B cell (primary cell): Measurements from ENCODE around the gene BRMS1. TPM values are rescaled to one million over a fixed set of nuclear protein-coding genes. Genes with fewer than 3 reads are reported as not detected.

Experiments used
- ATAC-seq: fragments of 200-7000 bp; cut with Tn5 transposase; one replicate; pipeline ENCODE4 v1.10.0; 2021; ENCODE audit warnings: low read depth, mild to moderate bottlenecking, moderate number of reproducible peaks, moderate library complexity
- CTCF ChIA-PET: fragments of 350-600 bp; sonication (Branson Sonifier 250); formaldehyde crosslinking; loops from one replicate; lab custom pipeline; 2021; ENCODE audit warnings: antibody characterized with exemption, inconsistent platforms; lab: Charles Lee
- POLR2A ChIA-PET: fragments of 350-600 bp; sonication (Branson Sonifier 250); formaldehyde crosslinking; loops from one replicate; lab custom pipeline; 2021; ENCODE audit warnings: antibody characterized with exemption; lab: Charles Lee
- DNase-seq: peaks from one replicate; pipeline ENCODE4 v3.0.0; 2013
- H2AFZ ChIP-seq: 2 replicates; pipeline ENCODE4 v1.6.1; 2012; ENCODE audit warnings: mild to moderate bottlenecking, low read depth, low read length; ENCODE audit not compliant: insufficient read depth, poor library complexity, severe bottlenecking
- H3K27ac ChIP-seq, 2 donors: 1 replicate in 1 of 2; 2 replicates in 1 of 2; pipeline ENCODE4 v1.5.1; 2012 to 2013; ENCODE audit warnings: low read length in 2 of 2, mild to moderate bottlenecking in 2 of 2, moderate library complexity in 1 of 2
- H3K27me3 ChIP-seq, 4 experiments: fragments of 200-600 bp in 1 of 4; sonication (generic) in 1 of 4; replicated peaks in 1 of 4; 1 replicate in 2 of 4; 2 replicates in 2 of 4; pipeline versions ENCODE4 v1.6.1 to v1.7.0; 2013 to 2016; ENCODE audit warnings: low read length in 3 of 4, mild to moderate bottlenecking in 2 of 4, mixed read lengths in 1 of 4, moderate library complexity in 1 of 4; ENCODE audit not compliant: insufficient read depth in 4 of 4, control insufficient read depth in 3 of 4; ENCODE audit errors: control extremely low read depth in 1 of 4
- H3K36me3 ChIP-seq, 2 experiments: replicated peaks in 1 of 2; 1 replicate in 1 of 2; 2 replicates in 1 of 2; pipeline versions ENCODE4 v1.6.1 to v1.7.1; 2013; ENCODE audit warnings: low read length in 1 of 2; ENCODE audit not compliant: insufficient read depth in 2 of 2, control insufficient read depth in 1 of 2; ENCODE audit errors: control extremely low read depth in 1 of 2, extremely low read depth in 1 of 2
- H3K4me1 ChIP-seq, 2 donors: fragments of 200-600 bp in 1 of 2; sonication (generic) in 1 of 2; 1 replicate in 1 of 2; 2 replicates in 1 of 2; pipeline versions ENCODE4 v1.5.1 to v1.6.1; 2013 to 2017; ENCODE audit warnings: low read length in 2 of 2; ENCODE audit not compliant: control insufficient read depth in 2 of 2, insufficient read depth in 2 of 2
- H3K4me2 ChIP-seq: replicated peaks from 2 replicates; pipeline ENCODE3; 2012; ENCODE audit warnings: mild to moderate bottlenecking, low read depth, low read length; ENCODE audit not compliant: poor library complexity, severe bottlenecking
- H3K4me3 ChIP-seq, 5 experiments: fragments of 200-600 bp in 1 of 5; sonication (generic) in 1 of 5; 1 replicate in 3 of 5; 2 replicates in 2 of 5; pipeline versions ENCODE4 v1.5.1 to v1.7.0; 2011 to 2016; ENCODE audit warnings: low read length in 4 of 5, mild to moderate bottlenecking in 4 of 5, low read depth in 2 of 5, control low read depth in 1 of 5, moderate library complexity in 1 of 5; ENCODE audit not compliant: insufficient read depth in 1 of 5; ENCODE audit errors: control extremely low read depth in 1 of 5, extremely low read depth in 1 of 5
- H3K79me2 ChIP-seq: fragments of 200-600 bp; sonication (generic); one replicate; pipeline ENCODE4 v1.6.0; 2016; ENCODE audit warnings: low read length; ENCODE audit not compliant: control insufficient read depth, insufficient read depth
- H3K9ac ChIP-seq: fragments of 200-600 bp; sonication (generic); 2 replicates; pipeline ENCODE4 v1.6.1; 2017; ENCODE audit warnings: mild to moderate bottlenecking, low read length, moderate library complexity
- H3K9me3 ChIP-seq, 3 donors: one replicate each; pipeline versions ENCODE4 v1.6.1 to v1.7.1; 2013; ENCODE audit warnings: low read length in 2 of 3; ENCODE audit not compliant: control insufficient read depth in 2 of 3, insufficient read depth in 1 of 3; ENCODE audit errors: control extremely low read depth in 1 of 3
- H4K20me1 ChIP-seq: 2 replicates; pipeline ENCODE4 v1.6.0; 2012; ENCODE audit warnings: mild to moderate bottlenecking, low read length; ENCODE audit not compliant: insufficient read depth, control insufficient read depth, poor library complexity, severe bottlenecking
- H3K27ac Mint-ChIP-seq: one replicate; pipeline ENCODE4 v1.8.0; 2021; ENCODE audit warnings: mixed read lengths
- H3K27me3 Mint-ChIP-seq: one replicate; pipeline ENCODE4 v1.8.0; 2021; ENCODE audit warnings: mixed read lengths
- H3K4me1 Mint-ChIP-seq: one replicate; pipeline ENCODE4 v1.8.0; 2021; ENCODE audit warnings: mixed read lengths
- H3K4me3 Mint-ChIP-seq: one replicate; pipeline ENCODE4 v1.8.0; 2021; ENCODE audit warnings: mixed read lengths
- H3K9me3 Mint-ChIP-seq: one replicate; pipeline ENCODE4 v1.8.0; 2022; ENCODE audit warnings: mixed read lengths; ENCODE audit not compliant: insufficient read depth
- CTCF ChIP-seq: fragments of 200-600 bp; IDR thresholded peaks from one replicate; pipeline ENCODE4 v1.8.0; 2022; ENCODE audit warnings: antibody characterized with exemption, mild to moderate bottlenecking
- EZH2 ChIP-seq: IDR thresholded peaks from 2 replicates; pipeline ENCODE4 v1.6.1; 2012; ENCODE audit warnings: borderline replicate concordance, low read depth, mild to moderate bottlenecking, moderate library complexity, low read length; ENCODE audit not compliant: insufficient read depth, poor library complexity, severe bottlenecking
- WGBS: methylation state at CpG from one replicate; pipeline ENCODE4 v1.1.5; 2013; ENCODE audit warnings: missing lambda C conversion rate; ENCODE audit not compliant: insufficient coverage; 5-methylcytosine and 5-hydroxymethylcytosine counted together
- intact Hi-C: fragments of 100-400 bp; cut with micrococcal nuclease; formaldehyde crosslinking; loops from one replicate; pipeline ENCODE4 v1.10.0; 2022
- polyA plus RNA-seq: library from polyadenylated mRNA; depleted of rRNA; stranded (reverse); fragments of >200 nt; gene quantifications from 2 replicates; pipeline ENCODE4 v1.2.3, GENCODE V29; 2012
- total RNA-seq, 2 donors: library from RNA; stranded (reverse); fragments of 120-200 nt in 1 of 2; gene quantifications; 1 replicate in 1 of 2; 2 replicates in 1 of 2; pipeline versions ENCODE4 v1.2.3 to v1.2.4, GENCODE V29; 2013 to 2022

Gene BRMS1
- total and polyA plus RNA-seq, 2 donors (not counting 1 experiment from before 2014, with no cell fraction given), result 51.2 to 58.3 TPM

- intact Hi-C loops, result no loop called here
- Histone ChIP-seq H3K4me2 (no peak overlapping the region), H3K4me3 (no peak overlapping the region), H3K27me3 (no peaks in the 10 kb centered on the region), H3K4me1 (peaks cover 2 to 3% of the 10 kb centered on the region in 2 donors), H3K79me2 (no peaks in the 10 kb centered on the region), H2AFZ (no peak overlapping the region), H3K36me3 (no peaks in the 10 kb centered on the region), H4K20me1 (no peaks in the 10 kb centered on the region), H3K27ac (no peak overlapping the region), H3K9me3 (peaks cover 0 to 5% (median 0%) of the 10 kb centered on the region in 3 donors), H3K9ac (no peak overlapping the region)
- Mint-ChIP-seq H3K4me3 (no peak overlapping the region), H3K4me1 (peaks cover 2% of the 10 kb centered on the region), H3K9me3 (no peaks in the 10 kb centered on the region), H3K27me3 (no peaks in the 10 kb centered on the region), H3K27ac (no peak overlapping the region)
- ATAC-seq (no peak), DNase-seq (no peak)
- POLR2A ChIA-PET, result no interaction called here
- WGBS, result 92% methylated on average over 13 of the region's 14 CpGs
- TF ChIP-seq EZH2 (no peak), CTCF (no peak)
- CTCF ChIA-PET, result interaction anchor here (0.6 to 3.9 kb wide), 5 partner anchors 9 to 84 kb away, joined by 3 to 25 read pairs (median 4); no protein-coding TSS in a partner anchor
Observed at GRCh38 chr11:66365711-66366619, 21.1 kb upstream of the BRMS1 start.

GRCh38 chr11:66365166-66365565 lies 20.3 kb upstream of the BRMS1 start:
- Histone ChIP-seq H4K20me1 (no peaks in the 10 kb centered on the region), H3K4me3 (no peak overlapping the region), H3K9me3 (no peaks in the 10 kb centered on the region), H3K27ac (no peak overlapping the region), H2AFZ (no peak overlapping the region), H3K4me2 (no peak overlapping the region), H3K9ac (no peak overlapping the region), H3K36me3 (no peaks in the 10 kb centered on the region), H3K4me1 (no peaks in the 10 kb centered on the region), H3K27me3 (no peaks in the 10 kb centered on the region), H3K79me2 (no peaks in the 10 kb centered on the region)
- WGBS, result 96% methylated on average over 4 of the region's 6 CpGs
- intact Hi-C loops, result no loop called here
- TF ChIP-seq EZH2 (no peak), CTCF (no peak)
- Mint-ChIP-seq H3K4me3 (no peak overlapping the region), H3K4me1 (no peaks in the 10 kb centered on the region), H3K27ac (no peak overlapping the region), H3K27me3 (no peaks in the 10 kb centered on the region), H3K9me3 (no peaks in the 10 kb centered on the region)
- ATAC-seq (no peak), DNase-seq (no peak)
- CTCF ChIA-PET, result interaction anchor here (1.3 to 3.9 kb wide), 2 partner anchors 12 to 20 kb away, joined by 4 to 25 read pairs; no protein-coding TSS in a partner anchor
- POLR2A ChIA-PET, result no interaction called here
